ENCODE data around the gene ARRDC1. TPM values are rescaled to one million over a fixed set of nuclear protein-coding genes. Genes with fewer than 3 reads are reported as not detected.
A peak's percentile ranks its signal among the peaks of the same experiment; 100 is the strongest.

The ARRDC1 gene
- polyA plus RNA-seq, 2 of the 4 experiments (the other 2 are of a cell fraction), result 20.7 to 22.5 TPM

DNA sequence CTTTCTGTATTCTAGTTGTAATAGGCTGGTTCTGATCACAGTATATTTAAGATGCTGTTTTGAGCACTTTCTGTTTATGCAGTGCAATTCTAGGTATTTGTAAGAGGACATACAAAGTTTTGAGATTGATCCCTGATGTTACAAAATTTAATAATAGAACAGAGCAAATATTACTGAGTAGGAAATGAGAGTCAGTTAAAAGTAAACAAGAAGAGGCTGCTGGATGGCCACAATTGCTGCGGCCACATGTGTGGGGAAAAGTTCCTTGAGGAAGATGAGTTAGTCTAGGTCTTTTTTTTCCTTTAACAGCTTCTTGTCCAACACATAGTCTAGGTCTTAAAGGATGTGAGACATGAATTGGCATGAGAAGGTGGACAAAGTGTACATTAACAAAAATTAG is 24.6 kb downstream of the ARRDC1 start (continued):
- TF ChIP-seq, protein P1, sequence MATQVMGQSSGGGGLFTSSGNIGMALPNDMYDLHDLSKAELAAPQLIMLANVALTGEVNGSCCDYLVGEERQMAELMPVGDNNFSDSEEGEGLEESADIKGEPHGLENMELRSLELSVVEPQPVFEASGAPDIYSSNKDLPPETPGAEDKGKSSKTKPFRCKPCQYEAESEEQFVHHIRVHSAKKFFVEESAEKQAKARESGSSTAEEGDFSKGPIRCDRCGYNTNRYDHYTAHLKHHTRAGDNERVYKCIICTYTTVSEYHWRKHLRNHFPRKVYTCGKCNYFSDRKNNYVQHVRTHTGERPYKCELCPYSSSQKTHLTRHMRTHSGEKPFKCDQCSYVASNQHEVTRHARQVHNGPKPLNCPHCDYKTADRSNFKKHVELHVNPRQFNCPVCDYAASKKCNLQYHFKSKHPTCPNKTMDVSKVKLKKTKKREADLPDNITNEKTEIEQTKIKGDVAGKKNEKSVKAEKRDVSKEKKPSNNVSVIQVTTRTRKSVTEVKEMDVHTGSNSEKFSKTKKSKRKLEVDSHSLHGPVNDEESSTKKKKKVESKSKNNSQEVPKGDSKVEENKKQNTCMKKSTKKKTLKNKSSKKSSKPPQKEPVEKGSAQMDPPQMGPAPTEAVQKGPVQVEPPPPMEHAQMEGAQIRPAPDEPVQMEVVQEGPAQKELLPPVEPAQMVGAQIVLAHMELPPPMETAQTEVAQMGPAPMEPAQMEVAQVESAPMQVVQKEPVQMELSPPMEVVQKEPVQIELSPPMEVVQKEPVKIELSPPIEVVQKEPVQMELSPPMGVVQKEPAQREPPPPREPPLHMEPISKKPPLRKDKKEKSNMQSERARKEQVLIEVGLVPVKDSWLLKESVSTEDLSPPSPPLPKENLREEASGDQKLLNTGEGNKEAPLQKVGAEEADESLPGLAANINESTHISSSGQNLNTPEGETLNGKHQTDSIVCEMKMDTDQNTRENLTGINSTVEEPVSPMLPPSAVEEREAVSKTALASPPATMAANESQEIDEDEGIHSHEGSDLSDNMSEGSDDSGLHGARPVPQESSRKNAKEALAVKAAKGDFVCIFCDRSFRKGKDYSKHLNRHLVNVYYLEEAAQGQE (IDR thresholded peaks at IDR 0.05), result no peak
- TF ChIP-seq KDM1A (IDR thresholded peaks at IDR 0.05; ENCODE audit: low read depth) (no peak), CBX8 (IDR thresholded peaks at IDR 0.05) (no peak), KDM5A (IDR thresholded peaks at IDR 0.05) (no peak)

DNA sequence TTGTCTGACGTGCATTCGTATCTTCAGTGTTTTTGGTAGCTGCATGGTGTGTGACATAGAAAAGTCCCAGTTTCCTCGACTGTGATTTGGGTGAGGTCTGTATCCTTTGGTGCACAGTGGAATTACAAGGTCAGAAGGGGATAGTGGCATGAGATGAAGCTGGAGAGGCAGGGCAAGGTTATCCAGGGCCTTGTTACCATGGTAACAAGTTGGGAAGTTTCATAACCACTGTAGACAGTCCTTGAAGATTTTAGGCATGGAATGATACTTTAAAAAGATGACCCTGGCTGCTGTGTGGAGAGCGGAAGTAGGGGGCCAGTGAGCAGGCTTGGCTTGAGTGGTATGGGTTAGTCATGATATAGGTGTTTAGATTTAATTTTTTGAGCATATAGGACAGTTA is 25.2 kb downstream of the ARRDC1 start:
- FAIRE-seq (no peak), ATAC-seq (0 out of 6 replicates have a peak, but pooled peaks of 1 of the 2 experiments have one; percentile 50), DNase-seq (ENCODE audit: low read depth in 1 of 2, low spot score in 1 of 2) (no peak)
- Histone ChIP-seq H3K4me3 (no peak overlapping the region), H3K9me3 (no peaks in the 10 kb centered on the region), H3K27ac (no peak overlapping the region), H3K4me2 (peak overlapping the region; percentile 18; the same call in 2 of the 3 replicates), H3K4me1 (peaks cover 14% of the 10 kb centered on the region; the same call in 2 of the 3 replicates)
- CTCF ChIA-PET, result interaction anchor here (1.1 kb wide), 1 partner anchor 8 kb away, joined by 3 read pairs; no protein-coding TSS in a partner anchor
- TF ChIP-seq, protein P2, sequence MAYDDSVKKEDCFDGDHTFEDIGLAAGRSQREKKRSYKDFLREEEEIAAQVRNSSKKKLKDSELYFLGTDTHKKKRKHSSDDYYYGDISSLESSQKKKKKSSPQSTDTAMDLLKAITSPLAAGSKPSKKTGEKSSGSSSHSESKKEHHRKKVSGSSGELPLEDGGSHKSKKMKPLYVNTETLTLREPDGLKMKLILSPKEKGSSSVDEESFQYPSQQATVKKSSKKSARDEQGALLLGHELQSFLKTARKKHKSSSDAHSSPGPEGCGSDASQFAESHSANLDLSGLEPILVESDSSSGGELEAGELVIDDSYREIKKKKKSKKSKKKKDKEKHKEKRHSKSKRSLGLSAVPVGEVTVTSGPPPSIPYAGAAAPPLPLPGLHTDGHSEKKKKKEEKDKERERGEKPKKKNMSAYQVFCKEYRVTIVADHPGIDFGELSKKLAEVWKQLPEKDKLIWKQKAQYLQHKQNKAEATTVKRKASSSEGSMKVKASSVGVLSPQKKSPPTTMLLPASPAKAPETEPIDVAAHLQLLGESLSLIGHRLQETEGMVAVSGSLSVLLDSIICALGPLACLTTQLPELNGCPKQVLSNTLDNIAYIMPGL (CRISPR knock-in tag; IDR thresholded peaks at IDR 0.05; ENCODE audit: borderline replicate concordance), result no peak
- TF ChIP-seq ZFP36 (IDR thresholded peaks at IDR 0.05; ENCODE audit: borderline replicate concordance, partially characterized antibody) (no peak), JUN (IDR thresholded peaks at IDR 0.05) (no peak), RCOR1 (IDR thresholded peaks at IDR 0.05; ENCODE audit: low read depth, low read length) (no peak), CHD4 (IDR thresholded peaks at IDR 0.05; ENCODE audit: borderline replicate concordance) (no peak), TP53 (CRISPR knock-in tag; IDR thresholded peaks at IDR 0.05) (no peak), EHMT2 (IDR thresholded peaks at IDR 0.05; ENCODE audit: low read depth) (no peak), JUNB (IDR thresholded peaks at IDR 0.05) (no peak), NFE2L2 (conservative IDR thresholded peaks at IDR 0.05; ENCODE audit: low read length) (no peak), HEYL (CRISPR knock-in tag; IDR thresholded peaks at IDR 0.05) (no peak), RFX5 (IDR thresholded peaks at IDR 0.05) (no peak), EP300 (IDR thresholded peaks at IDR 0.05) (no peak), RNF2 (IDR thresholded peaks at IDR 0.05; ENCODE audit: borderline replicate concordance, low read depth) (no peak), MYC (IDR thresholded peaks at IDR 0.05; ENCODE audit: borderline replicate concordance, low read length) (no peak)
- TF ChIP-seq, protein P3, sequence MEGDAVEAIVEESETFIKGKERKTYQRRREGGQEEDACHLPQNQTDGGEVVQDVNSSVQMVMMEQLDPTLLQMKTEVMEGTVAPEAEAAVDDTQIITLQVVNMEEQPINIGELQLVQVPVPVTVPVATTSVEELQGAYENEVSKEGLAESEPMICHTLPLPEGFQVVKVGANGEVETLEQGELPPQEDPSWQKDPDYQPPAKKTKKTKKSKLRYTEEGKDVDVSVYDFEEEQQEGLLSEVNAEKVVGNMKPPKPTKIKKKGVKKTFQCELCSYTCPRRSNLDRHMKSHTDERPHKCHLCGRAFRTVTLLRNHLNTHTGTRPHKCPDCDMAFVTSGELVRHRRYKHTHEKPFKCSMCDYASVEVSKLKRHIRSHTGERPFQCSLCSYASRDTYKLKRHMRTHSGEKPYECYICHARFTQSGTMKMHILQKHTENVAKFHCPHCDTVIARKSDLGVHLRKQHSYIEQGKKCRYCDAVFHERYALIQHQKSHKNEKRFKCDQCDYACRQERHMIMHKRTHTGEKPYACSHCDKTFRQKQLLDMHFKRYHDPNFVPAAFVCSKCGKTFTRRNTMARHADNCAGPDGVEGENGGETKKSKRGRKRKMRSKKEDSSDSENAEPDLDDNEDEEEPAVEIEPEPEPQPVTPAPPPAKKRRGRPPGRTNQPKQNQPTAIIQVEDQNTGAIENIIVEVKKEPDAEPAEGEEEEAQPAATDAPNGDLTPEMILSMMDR (IDR thresholded peaks at IDR 0.05), result no peak
- TF ChIP-seq, protein P4, sequence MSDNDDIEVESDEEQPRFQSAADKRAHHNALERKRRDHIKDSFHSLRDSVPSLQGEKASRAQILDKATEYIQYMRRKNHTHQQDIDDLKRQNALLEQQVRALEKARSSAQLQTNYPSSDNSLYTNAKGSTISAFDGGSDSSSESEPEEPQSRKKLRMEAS (IDR thresholded peaks at IDR 0.05), result no peak
- 80% methylated on average over 4 of the region's 4 CpGs for WGBS (ENCODE audit: missing lambda C conversion rate)
- POLR2A ChIA-PET, result no interaction called here

Data from A549 (cell line).